ENCODE data around the gene WASF3. TPM values are rescaled to one million over a fixed set of nuclear protein-coding genes. Genes with fewer than 3 reads are reported as not detected.

Gene WASF3
- total RNA-seq, 1 donor from 2014 or later, result 15.6 TPM

- DNase-seq (ENCODE audit: extremely low read depth, low read depth, low spot score), result no peak
These were observed 15.6 kb upstream of the WASF3 start for GRCh38 chr13:26541678-26542568.

- no peak for DNase-seq (ENCODE audit: extremely low read depth, low read depth, low spot score)
These were observed 12.8 kb upstream of the WASF3 start for GRCh38 chr13:26544707-26545106.

- DNase-seq (ENCODE audit: extremely low read depth, low read depth, low spot score), result no peak
These were observed 9.2 kb upstream of the WASF3 start for GRCh38 chr13:26548205-26548765.

GRCh38 chr13:26549713-26550112 is 7.8 kb upstream of the WASF3 start:
- DNase-seq (ENCODE audit: extremely low read depth, low read depth, low spot score), result no peak

GRCh38 chr13:26551255-26551860 is 6.1 kb upstream of the WASF3 start:
- no peak for DNase-seq (ENCODE audit: extremely low read depth, low read depth, low spot score)

- no peak for DNase-seq (ENCODE audit: extremely low read depth, low read depth, low spot score)
These were observed 2.1 kb upstream of the WASF3 start for GRCh38 chr13:26555413-26555812.

- DNase-seq (ENCODE audit: extremely low read depth, low read depth, low spot score), result no peak
These were observed 461 bp upstream of the WASF3 start for GRCh38 chr13:26557051-26557392.

- no peak for DNase-seq (ENCODE audit: extremely low read depth, low read depth, low spot score)
These were observed 757 bp downstream of the WASF3 start for GRCh38 chr13:26558074-26558805.

- DNase-seq (ENCODE audit: extremely low read depth, low read depth, low spot score), result no peak
These were observed 1.5 kb downstream of the WASF3 start for GRCh38 chr13:26558987-26559386.

- no peak for DNase-seq (ENCODE audit: extremely low read depth, low read depth, low spot score)
These were observed 3.0 kb downstream of the WASF3 start for GRCh38 chr13:26560456-26560855.

- DNase-seq (ENCODE audit: extremely low read depth, low read depth, low spot score), result no peak
These were observed 3.6 kb downstream of the WASF3 start for GRCh38 chr13:26561067-26561466.

- no peak for DNase-seq (ENCODE audit: extremely low read depth, low read depth, low spot score)
These were observed 4.4 kb downstream of the WASF3 start for GRCh38 chr13:26561651-26562511.

GRCh38 chr13:26562512-26562890 is 5.0 kb downstream of the WASF3 start:
- DNase-seq (ENCODE audit: extremely low read depth, low read depth, low spot score), result no peak

GRCh38 chr13:26563713-26564112 is 6.2 kb downstream of the WASF3 start:
- no peak for DNase-seq (ENCODE audit: extremely low read depth, low read depth, low spot score)

- no peak for DNase-seq (ENCODE audit: extremely low read depth, low read depth, low spot score)
These were observed 10.8 kb downstream of the WASF3 start for GRCh38 chr13:26568132-26568815.

- DNase-seq (ENCODE audit: extremely low read depth, low read depth, low spot score), result no peak
These were observed 14.0 kb downstream of the WASF3 start for GRCh38 chr13:26571518-26571917.

GRCh38 chr13:26575244-26575643 is 17.8 kb downstream of the WASF3 start:
- no peak for DNase-seq (ENCODE audit: extremely low read depth, low read depth, low spot score)

GRCh38 chr13:26579580-26579979 is 22.1 kb downstream of the WASF3 start:
- no peak for DNase-seq (ENCODE audit: extremely low read depth, low read depth, low spot score)

- no peak for DNase-seq (ENCODE audit: extremely low read depth, low read depth, low spot score)
These were observed 26.2 kb downstream of the WASF3 start for GRCh38 chr13:26583662-26584061.

- DNase-seq (ENCODE audit: extremely low read depth, low read depth, low spot score), result peak; percentile 65
These were observed 27.2 kb downstream of the WASF3 start for GRCh38 chr13:26584713-26585112.

Measured in glomerular endothelial cell (primary cell).